CMK (cell line): ENCODE results near the gene MBL2.

Experiments used
- DNase-seq: peaks from one replicate; pipeline ENCODE4 v3.0.0-alpha.2; 2010; ENCODE audit warnings: low read depth

The MBL2 gene

GRCh38 chr10:52771534-52772445 lies 794 bp downstream of the MBL2 start:
- no peak for DNase-seq

- DNase-seq = no peak
These were observed 1.7 kb downstream of the MBL2 start for GRCh38 chr10:52770904-52771303.

- no peak for DNase-seq
These were observed 2.6 kb downstream of the MBL2 start for GRCh38 chr10:52769966-52770365.

GRCh38 chr10:52768001-52768532 lies 4.5 kb downstream of the MBL2 start:
- DNase-seq = no peak

GRCh38 chr10:52762088-52762487 lies 10.5 kb downstream of the MBL2 start:
- no peak for DNase-seq

GRCh38 chr10:52759154-52759553 lies 13.4 kb downstream of the MBL2 start:
- DNase-seq = no peak

GRCh38 chr10:52758406-52758805 lies 14.2 kb downstream of the MBL2 start:
- DNase-seq = no peak

GRCh38 chr10:52757773-52758172 lies 14.8 kb downstream of the MBL2 start:
- DNase-seq = no peak

GRCh38 chr10:52756966-52757365 lies 15.6 kb downstream of the MBL2 start:
- no peak for DNase-seq

- DNase-seq = no peak
These were observed 16.3 kb downstream of the MBL2 start for GRCh38 chr10:52756295-52756694.

- DNase-seq = no peak
These were observed 17.1 kb downstream of the MBL2 start for GRCh38 chr10:52755297-52756062.

GRCh38 chr10:52752801-52753445 lies 19.7 kb downstream of the MBL2 start:
- DNase-seq = no peak

- DNase-seq = no peak
These were observed 20.3 kb downstream of the MBL2 start for GRCh38 chr10:52752261-52752660.

GRCh38 chr10:52751337-52751736 lies 21.2 kb downstream of the MBL2 start:
- no peak for DNase-seq

GRCh38 chr10:52750629-52751028 lies 22.0 kb downstream of the MBL2 start:
- DNase-seq = no peak

- DNase-seq = no peak
These were observed 24.9 kb downstream of the MBL2 start for GRCh38 chr10:52747694-52748093.

- no peak for DNase-seq
These were observed 26.4 kb downstream of the MBL2 start for GRCh38 chr10:52746169-52746568.

- DNase-seq = no peak
These were observed 28.4 kb downstream of the MBL2 start for GRCh38 chr10:52744057-52744805.

GRCh38 chr10:52742731-52743130 lies 29.9 kb downstream of the MBL2 start:
- no peak for DNase-seq

- no peak for DNase-seq
These were observed 30.7 kb downstream of the MBL2 start for GRCh38 chr10:52741851-52742250.

GRCh38 chr10:52740913-52741675 lies 31.5 kb downstream of the MBL2 start:
- no peak for DNase-seq
